Measurements from ENCODE around the gene RASAL2. TPM values are rescaled to one million over a fixed set of nuclear protein-coding genes. Genes with fewer than 3 reads are reported as not detected.

Gene RASAL2
- total and polyA plus RNA-seq, 2 of the 13 experiments (the other 11 are each of a cell fraction or from before 2014, with no cell fraction given): 5.4 to 5.9 TPM

- peak; percentile 78 for TF ChIP-seq ZNF687 (CRISPR knock-in tag; IDR thresholded peaks at IDR 0.05)
- TF ChIP-seq ELF4 (CRISPR knock-in tag; IDR thresholded peaks at IDR 0.05; ENCODE audit: borderline replicate concordance): no peak
- TF ChIP-seq HOMEZ (CRISPR knock-in tag; IDR thresholded peaks at IDR 0.05; ENCODE audit: low read depth): peak; percentile 19; the same call in 1 of the 2 replicates
- 0 out of 2 replicates have a peak, but pooled peaks have one; percentile 19 for TF ChIP-seq ZNF777 (CRISPR knock-in tag; IDR thresholded peaks at IDR 0.05)
- 0 out of 2 replicates have a peak, but pooled peaks have one; percentile 46 for TF ChIP-seq GABPB1 (CRISPR knock-in tag; IDR thresholded peaks at IDR 0.05)
- no peak for TF ChIP-seq ZBTB3 (CRISPR knock-in tag; IDR thresholded peaks at IDR 0.05; ENCODE audit: borderline replicate concordance, low read depth)
- TF ChIP-seq ARNTL (CRISPR knock-in tag; IDR thresholded peaks at IDR 0.05): no peak
- TF ChIP-seq, protein P1, sequence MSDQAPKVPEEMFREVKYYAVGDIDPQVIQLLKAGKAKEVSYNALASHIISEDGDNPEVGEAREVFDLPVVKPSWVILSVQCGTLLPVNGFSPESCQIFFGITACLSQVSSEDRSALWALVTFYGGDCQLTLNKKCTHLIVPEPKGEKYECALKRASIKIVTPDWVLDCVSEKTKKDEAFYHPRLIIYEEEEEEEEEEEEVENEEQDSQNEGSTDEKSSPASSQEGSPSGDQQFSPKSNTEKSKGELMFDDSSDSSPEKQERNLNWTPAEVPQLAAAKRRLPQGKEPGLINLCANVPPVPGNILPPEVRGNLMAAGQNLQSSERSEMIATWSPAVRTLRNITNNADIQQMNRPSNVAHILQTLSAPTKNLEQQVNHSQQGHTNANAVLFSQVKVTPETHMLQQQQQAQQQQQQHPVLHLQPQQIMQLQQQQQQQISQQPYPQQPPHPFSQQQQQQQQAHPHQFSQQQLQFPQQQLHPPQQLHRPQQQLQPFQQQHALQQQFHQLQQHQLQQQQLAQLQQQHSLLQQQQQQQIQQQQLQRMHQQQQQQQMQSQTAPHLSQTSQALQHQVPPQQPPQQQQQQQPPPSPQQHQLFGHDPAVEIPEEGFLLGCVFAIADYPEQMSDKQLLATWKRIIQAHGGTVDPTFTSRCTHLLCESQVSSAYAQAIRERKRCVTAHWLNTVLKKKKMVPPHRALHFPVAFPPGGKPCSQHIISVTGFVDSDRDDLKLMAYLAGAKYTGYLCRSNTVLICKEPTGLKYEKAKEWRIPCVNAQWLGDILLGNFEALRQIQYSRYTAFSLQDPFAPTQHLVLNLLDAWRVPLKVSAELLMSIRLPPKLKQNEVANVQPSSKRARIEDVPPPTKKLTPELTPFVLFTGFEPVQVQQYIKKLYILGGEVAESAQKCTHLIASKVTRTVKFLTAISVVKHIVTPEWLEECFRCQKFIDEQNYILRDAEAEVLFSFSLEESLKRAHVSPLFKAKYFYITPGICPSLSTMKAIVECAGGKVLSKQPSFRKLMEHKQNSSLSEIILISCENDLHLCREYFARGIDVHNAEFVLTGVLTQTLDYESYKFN (CRISPR knock-in tag; conservative IDR thresholded peaks at IDR 0.05): peak; percentile 52; the same call in 1 of the 2 replicates
- no peak for TF ChIP-seq ZNF598 (CRISPR knock-in tag; IDR thresholded peaks at IDR 0.05; ENCODE audit: borderline replicate concordance)
- no peak for TF ChIP-seq ZNF619 (CRISPR knock-in tag; IDR thresholded peaks at IDR 0.05)
- no peak for TF ChIP-seq NFATC3 (CRISPR knock-in tag; IDR thresholded peaks at IDR 0.05)
- no peak for TF ChIP-seq GTF3A (CRISPR knock-in tag; conservative IDR thresholded peaks at IDR 0.05)
- peak; percentile 62 for TF ChIP-seq RAD21 (CRISPR knock-in tag; IDR thresholded peaks at IDR 0.05)
- no peak for TF ChIP-seq BORCS8-MEF2B (CRISPR knock-in tag; IDR thresholded peaks at IDR 0.05)
- TF ChIP-seq KDM2A (CRISPR knock-in tag; IDR thresholded peaks at IDR 0.05; ENCODE audit: borderline replicate concordance, low read depth): peak; percentile 35; the same call in 1 of the 2 replicates
- 0 out of 2 replicates have a peak, but pooled peaks have one; percentile 21 for TF ChIP-seq SAP130 (CRISPR knock-in tag; IDR thresholded peaks at IDR 0.05; ENCODE audit: low read depth)
- no peak for TF ChIP-seq ISL2 (CRISPR knock-in tag; IDR thresholded peaks at IDR 0.05)
- TF ChIP-seq ZBTB38 (CRISPR knock-in tag; IDR thresholded peaks at IDR 0.05): 0 out of 2 replicates have a peak, but pooled peaks have one; percentile 32
- TF ChIP-seq SPEN (CRISPR knock-in tag; IDR thresholded peaks at IDR 0.05; ENCODE audit: low read depth): peak; percentile 19; the same call in 1 of the 2 replicates
- TF ChIP-seq, protein P2, sequence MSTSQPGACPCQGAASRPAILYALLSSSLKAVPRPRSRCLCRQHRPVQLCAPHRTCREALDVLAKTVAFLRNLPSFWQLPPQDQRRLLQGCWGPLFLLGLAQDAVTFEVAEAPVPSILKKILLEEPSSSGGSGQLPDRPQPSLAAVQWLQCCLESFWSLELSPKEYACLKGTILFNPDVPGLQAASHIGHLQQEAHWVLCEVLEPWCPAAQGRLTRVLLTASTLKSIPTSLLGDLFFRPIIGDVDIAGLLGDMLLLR (CRISPR knock-in tag; IDR thresholded peaks at IDR 0.05): no peak
- 0 out of 2 replicates have a peak, but pooled peaks have one; percentile 21 for TF ChIP-seq ZNF501 (CRISPR knock-in tag; IDR thresholded peaks at IDR 0.05)
These were observed 38.8 kb upstream of the RASAL2 start (continued) for GRCh38 chr1:178055093-178055492.

All from HepG2 (cell line).